ENCODE data around the gene SH3GLB2. TPM values are rescaled to one million over a fixed set of nuclear protein-coding genes. Genes with fewer than 3 reads are reported as not detected.

SH3GLB2 gene
- total and polyA plus RNA-seq, 2 experiments from 2014 or later, result 85.4 to 124 TPM

DNA sequence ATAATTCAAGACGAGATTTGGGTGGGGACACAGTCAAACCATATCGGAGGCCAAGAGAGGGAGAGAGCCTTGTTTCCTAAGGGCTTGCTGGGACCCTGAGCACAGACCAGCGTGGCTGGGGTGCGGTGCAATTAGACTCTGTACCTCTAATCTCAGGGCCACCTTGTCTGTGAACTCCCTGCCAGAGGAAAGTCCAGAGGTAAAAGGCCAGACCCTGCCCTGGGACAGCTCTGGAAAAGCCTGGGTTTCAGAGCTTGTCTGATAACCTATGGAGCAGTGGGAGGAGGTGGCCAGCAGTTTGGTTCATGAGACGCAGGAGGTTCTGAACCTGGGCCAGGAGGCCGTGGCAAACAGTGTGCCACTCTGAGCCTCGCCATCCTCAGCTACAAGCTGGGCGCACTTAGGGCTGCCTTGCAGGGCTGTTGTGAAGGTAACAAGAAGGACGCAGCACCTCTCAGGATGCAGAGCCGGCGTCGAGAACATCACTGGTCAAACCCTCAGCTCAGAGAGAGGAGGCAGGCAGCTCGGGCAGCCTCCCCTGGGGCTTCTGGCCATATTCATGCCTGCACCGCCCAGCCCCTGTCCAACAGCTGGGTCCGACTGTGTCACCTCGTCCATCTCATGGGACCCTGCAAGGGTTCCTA is 48.0 kb upstream of the SH3GLB2 start:
- peaks cover 3% of the 10 kb centered on the region for H3K79me2 ChIP-seq
- H3K4me2 ChIP-seq, result no peak overlapping the region
- H3K9me2 ChIP-seq (replicated peaks; ENCODE audit: insufficient read depth), result no peaks in the 10 kb centered on the region
- H4K20me1 ChIP-seq (ENCODE audit: insufficient read depth, poor library complexity, severe bottlenecking), result no peaks in the 10 kb centered on the region
- no peaks in the 10 kb centered on the region for H3K9me3 ChIP-seq (ENCODE audit: low read depth)
- WGBS (ENCODE audit: low lambda C conversion rate, missing lambda C conversion rate), result 85% methylated on average over 16 of the region's 16 CpGs
- no peak overlapping the region for H2AFZ ChIP-seq
- H3K4me3 ChIP-seq, result no peak overlapping the region
- peak overlapping the region; percentile 37 for H3K27ac ChIP-seq
- no peaks in the 10 kb centered on the region for H3K36me3 ChIP-seq (replicated peaks; ENCODE audit: insufficient read depth, low read depth)
- no peaks in the 10 kb centered on the region for H3K27me3 ChIP-seq
- TF ChIP-seq EZH2phosphoT487 (IDR thresholded peaks at IDR 0.05; ENCODE audit: low read depth, severe bottlenecking, unreplicated experiment), result no peak
- TF ChIP-seq, protein P1, sequence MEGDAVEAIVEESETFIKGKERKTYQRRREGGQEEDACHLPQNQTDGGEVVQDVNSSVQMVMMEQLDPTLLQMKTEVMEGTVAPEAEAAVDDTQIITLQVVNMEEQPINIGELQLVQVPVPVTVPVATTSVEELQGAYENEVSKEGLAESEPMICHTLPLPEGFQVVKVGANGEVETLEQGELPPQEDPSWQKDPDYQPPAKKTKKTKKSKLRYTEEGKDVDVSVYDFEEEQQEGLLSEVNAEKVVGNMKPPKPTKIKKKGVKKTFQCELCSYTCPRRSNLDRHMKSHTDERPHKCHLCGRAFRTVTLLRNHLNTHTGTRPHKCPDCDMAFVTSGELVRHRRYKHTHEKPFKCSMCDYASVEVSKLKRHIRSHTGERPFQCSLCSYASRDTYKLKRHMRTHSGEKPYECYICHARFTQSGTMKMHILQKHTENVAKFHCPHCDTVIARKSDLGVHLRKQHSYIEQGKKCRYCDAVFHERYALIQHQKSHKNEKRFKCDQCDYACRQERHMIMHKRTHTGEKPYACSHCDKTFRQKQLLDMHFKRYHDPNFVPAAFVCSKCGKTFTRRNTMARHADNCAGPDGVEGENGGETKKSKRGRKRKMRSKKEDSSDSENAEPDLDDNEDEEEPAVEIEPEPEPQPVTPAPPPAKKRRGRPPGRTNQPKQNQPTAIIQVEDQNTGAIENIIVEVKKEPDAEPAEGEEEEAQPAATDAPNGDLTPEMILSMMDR (IDR thresholded peaks at IDR 0.05; ENCODE audit: poor library complexity), result no peak
- TF ChIP-seq EZH2 (IDR thresholded peaks at IDR 0.05; ENCODE audit: borderline replicate concordance), result no peak
- DNase-seq (ENCODE audit: low spot score), result no peak
- no peaks in the 10 kb centered on the region for H3K4me1 ChIP-seq (ENCODE audit: insufficient read depth)

DNA sequence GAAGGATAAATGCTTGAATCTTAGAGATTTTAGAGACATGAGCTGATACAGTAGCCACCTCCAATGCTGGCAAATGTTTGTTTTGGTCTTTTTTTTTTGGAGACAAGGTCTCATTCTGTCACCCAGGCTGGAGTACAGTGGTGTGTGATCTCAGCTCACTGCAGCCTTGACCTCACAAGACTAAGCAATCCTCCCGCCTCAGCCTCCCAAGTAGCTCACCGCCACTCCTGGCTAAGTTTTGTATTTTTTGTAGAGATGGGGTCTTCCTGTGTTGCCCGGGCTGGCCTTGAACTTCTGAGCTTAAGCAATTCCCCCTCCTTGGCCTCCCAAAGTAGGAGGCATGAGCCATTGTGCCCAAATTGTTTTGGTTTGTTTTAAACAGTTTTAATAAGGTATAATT is 46.0 kb upstream of the SH3GLB2 start:
- TF ChIP-seq, protein P1 (IDR thresholded peaks at IDR 0.05; ENCODE audit: poor library complexity), result no peak
- no peak for TF ChIP-seq EZH2phosphoT487 (IDR thresholded peaks at IDR 0.05; ENCODE audit: low read depth, severe bottlenecking, unreplicated experiment)
- no peak for TF ChIP-seq EZH2 (IDR thresholded peaks at IDR 0.05; ENCODE audit: borderline replicate concordance)
- Histone ChIP-seq H3K4me3 (no peak overlapping the region), H3K27me3 (no peaks in the 10 kb centered on the region), H3K27ac (no peak overlapping the region), H3K79me2 (no peaks in the 10 kb centered on the region), H3K9me2 (replicated peaks; ENCODE audit: insufficient read depth) (no peaks in the 10 kb centered on the region), H3K4me2 (no peak overlapping the region), H4K20me1 (ENCODE audit: insufficient read depth, poor library complexity, severe bottlenecking) (no peaks in the 10 kb centered on the region), H3K9me3 (ENCODE audit: low read depth) (no peaks in the 10 kb centered on the region), H3K4me1 (ENCODE audit: insufficient read depth) (no peaks in the 10 kb centered on the region), H3K36me3 (replicated peaks; ENCODE audit: insufficient read depth, low read depth) (no peaks in the 10 kb centered on the region), H2AFZ (no peak overlapping the region)
- 94% methylated on average over 3 of the region's 3 CpGs for WGBS (ENCODE audit: low lambda C conversion rate, missing lambda C conversion rate)
- no peak for DNase-seq (ENCODE audit: low spot score)

DNA sequence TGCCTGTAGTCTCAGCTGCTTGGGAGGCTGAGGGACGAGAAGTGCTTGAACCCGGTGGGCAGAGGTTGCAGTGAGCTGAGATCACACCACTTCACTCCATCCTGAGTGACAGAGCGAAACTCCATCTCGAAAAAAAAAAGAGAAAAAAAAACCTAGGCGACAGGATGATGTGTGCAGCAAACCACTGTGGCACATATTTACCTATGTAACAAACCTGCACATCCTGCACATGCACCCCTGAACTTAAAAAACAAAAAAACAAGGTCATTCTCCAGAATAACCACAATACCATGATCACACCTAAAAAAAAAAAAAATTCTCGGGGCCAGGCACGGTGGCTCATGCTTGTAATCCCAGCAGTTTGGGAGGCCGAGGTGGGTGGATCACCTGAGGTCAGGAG is 45.3 kb upstream of the SH3GLB2 start:
- H3K9me2 ChIP-seq (replicated peaks; ENCODE audit: insufficient read depth), result no peaks in the 10 kb centered on the region
- no peaks in the 10 kb centered on the region for H3K79me2 ChIP-seq
- no peak overlapping the region for H2AFZ ChIP-seq
- H3K27me3 ChIP-seq, result no peaks in the 10 kb centered on the region
- H4K20me1 ChIP-seq (ENCODE audit: insufficient read depth, poor library complexity, severe bottlenecking), result no peaks in the 10 kb centered on the region
- TF ChIP-seq EZH2 (IDR thresholded peaks at IDR 0.05; ENCODE audit: borderline replicate concordance) (no peak), EZH2phosphoT487 (IDR thresholded peaks at IDR 0.05; ENCODE audit: low read depth, severe bottlenecking, unreplicated experiment) (no peak)
- TF ChIP-seq, protein P1 (IDR thresholded peaks at IDR 0.05; ENCODE audit: poor library complexity), result no peak
- no peaks in the 10 kb centered on the region for H3K4me1 ChIP-seq (ENCODE audit: insufficient read depth)
- 94% methylated on average over 8 of the region's 8 CpGs for WGBS (ENCODE audit: low lambda C conversion rate, missing lambda C conversion rate)
- H3K4me2 ChIP-seq, result no peak overlapping the region
- no peaks in the 10 kb centered on the region for H3K36me3 ChIP-seq (replicated peaks; ENCODE audit: insufficient read depth, low read depth)
- H3K4me3 ChIP-seq, result no peak overlapping the region
- no peak overlapping the region for H3K27ac ChIP-seq
- DNase-seq (ENCODE audit: low spot score), result no peak
- no peaks in the 10 kb centered on the region for H3K9me3 ChIP-seq (ENCODE audit: low read depth)
